HG03039 (cell line): Measurements from ENCODE around the gene TSEN54.
A peak's percentile ranks its signal among the peaks of the same experiment; 100 is the strongest.
"Not testable (repeated sequence)": the region's sequence is repeated elsewhere in the genome, so short reads cannot be mapped to it uniquely, and the experiment has no call there.

Source experiments
- ATAC-seq: cut with Tn5 transposase; IDR thresholded peaks from one replicate; pipeline ENCODE4 v1.9.1; 2021; ENCODE audit warnings: mild to moderate bottlenecking, moderate library complexity; ENCODE audit not compliant: unreplicated experiment

Gene TSEN54

DNA sequence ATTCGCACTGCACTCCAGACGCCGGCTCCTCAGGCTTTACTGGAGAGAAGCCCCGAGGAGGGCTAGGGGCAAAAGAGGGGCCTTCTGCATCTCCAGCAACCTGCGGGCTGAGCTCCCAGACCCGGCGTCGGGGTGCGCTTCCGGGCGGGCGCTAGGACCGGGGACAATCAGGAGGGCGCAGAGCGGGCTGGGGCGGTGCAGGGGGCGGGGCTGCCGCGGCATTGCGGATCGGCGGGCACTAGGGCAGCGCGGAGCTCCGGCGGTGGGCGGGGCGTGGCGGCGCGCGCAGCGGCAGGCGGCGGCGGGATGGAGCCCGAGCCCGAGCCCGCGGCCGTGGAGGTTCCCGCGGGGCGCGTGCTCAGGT lies at the start of gene TSEN54:
TSEN54 (plus strand) TSS at position 274 of the 364 bp plus-strand sequence; CDS start at position 307, 33 bp downstream.
- ATAC-seq, result peak; percentile 68

GRCh38 chr17:75468291-75468754 lies 48.0 kb upstream of the TSEN54 start:
- no peak for ATAC-seq

DNA sequence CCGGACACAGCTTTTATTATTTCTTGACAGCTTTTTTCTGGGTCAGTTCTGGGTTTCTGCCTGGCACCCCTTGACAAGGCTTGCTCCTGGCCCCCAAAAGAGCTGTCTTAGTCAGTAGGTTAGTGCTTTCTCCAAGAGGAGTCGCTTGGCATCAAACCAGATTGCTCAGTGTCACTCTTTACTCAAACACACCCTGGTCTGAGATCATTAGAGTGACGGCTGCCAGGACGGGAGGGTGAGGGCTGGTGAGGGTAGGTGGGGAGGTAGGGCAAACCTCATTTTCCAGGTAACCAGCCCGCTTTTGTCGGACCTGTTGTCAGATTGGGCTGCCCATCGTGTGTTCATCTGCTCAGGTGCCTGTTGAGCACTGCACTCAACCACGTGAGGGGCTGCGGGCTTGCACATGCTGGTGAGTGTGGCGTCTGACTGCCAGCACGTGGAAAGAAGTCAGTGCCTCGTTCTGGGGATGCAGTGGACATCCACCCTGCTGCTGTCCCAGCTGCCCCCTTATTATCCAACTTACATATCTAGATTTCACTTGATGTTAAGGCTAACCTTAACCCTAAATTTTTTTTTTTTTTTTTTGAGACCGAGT lies 47.5 kb upstream of the TSEN54 start:
- ATAC-seq, result no peak

GRCh38 chr17:75471207-75471606 lies 45.1 kb upstream of the TSEN54 start:
- ATAC-seq, result no peak

GRCh38 chr17:75472119-75472518 lies 44.2 kb upstream of the TSEN54 start:
- no peak for ATAC-seq

DNA sequence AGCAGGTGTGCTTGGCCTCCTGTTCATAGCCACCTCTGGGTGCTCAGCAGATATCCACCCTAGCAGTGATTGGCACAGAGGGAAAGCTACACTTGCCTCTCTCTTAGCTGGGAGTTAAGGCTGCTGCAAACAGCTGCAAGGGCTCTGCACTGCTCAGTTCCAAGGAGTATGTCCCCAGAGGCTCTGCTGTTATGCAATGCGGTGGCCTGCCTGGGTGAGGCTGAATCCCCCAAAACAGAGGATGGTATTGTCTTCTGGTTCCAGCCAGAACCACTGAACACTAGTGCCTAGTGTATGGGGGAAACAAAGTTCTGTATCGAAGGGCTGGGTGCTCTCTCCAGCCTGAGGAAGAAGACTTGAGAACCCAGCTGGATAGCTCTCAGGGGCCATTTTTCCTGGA lies 43.1 kb upstream of the TSEN54 start:
- ATAC-seq, result no peak

DNA sequence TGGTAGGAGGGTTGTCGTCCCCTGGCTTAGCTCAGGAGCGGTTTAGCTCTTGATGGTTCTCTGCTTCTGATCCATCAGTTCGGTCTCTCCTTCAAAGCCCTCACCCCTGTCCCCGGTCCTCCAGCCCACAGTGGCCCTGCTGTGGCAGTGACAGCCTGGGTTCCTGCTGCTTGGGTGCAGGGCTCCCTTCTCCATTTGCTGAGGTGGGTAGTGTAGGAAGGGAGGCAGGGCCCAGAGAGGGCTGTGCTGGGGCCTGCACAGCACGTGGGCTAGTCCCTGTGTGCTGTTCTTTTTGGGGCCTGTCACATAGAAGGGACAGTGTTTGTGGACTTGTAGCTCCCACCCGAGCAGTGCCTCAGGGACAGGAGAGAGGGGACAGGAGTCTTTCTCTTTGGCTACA lies 41.6 kb upstream of the TSEN54 start:
- no peak for ATAC-seq

GRCh38 chr17:75475144-75475835 lies 41.0 kb upstream of the TSEN54 start:
- no peak for ATAC-seq

DNA sequence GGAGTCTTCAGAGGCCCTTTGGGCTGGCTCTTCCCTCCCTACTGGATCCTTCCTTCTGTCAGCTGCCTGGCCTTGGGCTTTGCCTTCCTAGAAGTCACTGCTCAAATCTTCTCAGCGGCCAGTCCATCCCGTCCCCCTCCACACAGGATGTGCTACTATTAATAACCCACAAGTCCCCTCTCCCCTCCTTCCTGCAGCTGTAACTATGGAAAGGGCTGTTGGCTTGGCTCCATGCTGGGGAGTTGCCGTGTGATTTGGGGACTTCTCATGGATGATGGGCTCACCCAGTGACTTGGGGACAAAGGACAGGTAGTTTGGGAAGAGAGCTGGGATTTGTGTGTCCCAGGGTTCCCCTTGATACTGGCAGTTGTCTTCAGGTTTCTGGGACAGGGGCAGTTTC lies 40.5 kb upstream of the TSEN54 start:
- no peak for ATAC-seq

DNA sequence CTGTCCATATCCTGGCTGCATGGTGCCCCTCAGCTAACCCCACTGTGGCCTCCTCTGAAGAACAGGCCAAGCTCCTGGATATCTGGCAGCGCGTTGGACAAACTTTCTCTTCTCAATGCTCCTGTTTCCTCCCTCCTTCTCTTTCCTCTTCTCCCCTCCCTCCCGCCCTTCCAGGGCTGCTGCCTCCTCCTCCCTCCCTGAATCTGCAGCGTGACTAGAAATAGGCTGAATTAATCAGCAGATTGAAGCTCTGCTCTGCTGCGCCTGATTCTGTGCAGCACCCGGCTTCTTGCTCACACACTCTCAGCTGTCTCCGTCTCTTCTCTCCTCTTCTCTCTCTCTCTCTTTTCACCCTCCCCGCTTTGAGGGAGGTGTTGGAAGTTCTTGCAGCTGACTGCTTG lies 40.1 kb upstream of the TSEN54 start:
- no peak for ATAC-seq

DNA sequence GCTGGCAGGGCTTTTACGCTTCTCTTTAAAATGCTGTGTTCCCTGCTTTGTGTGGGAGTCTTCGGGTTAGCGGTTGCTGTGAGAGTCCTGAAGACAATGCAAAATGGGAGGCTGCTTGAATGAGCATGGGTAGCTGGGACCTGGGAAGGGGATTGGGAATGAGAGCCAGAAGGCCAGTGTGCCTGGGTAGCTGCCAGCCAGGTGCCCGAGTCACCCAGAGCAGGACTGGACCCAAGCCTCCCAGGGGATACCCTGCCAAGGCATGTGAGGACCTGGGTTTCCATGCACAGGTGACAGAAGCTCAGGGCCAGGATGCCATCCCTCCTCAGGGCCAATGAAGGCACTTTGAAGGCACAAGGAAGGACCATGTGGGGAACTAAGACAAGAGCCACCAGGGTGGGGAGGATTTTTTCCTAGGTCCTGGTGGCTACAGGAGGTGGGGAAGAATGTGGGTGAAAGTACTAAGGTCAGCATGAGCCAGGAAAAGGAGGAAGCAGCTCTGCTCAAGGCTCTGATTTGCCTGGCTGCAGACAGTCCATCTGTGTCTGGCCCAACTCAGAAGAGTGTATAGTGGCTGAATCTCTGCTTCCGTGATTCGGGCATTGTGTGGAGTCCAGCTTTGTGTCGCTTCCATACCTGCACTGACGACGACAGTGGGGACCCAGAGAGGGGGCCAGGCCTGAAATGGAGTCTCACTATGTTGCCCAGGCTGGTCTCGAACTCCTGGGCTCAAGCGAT lies 39.4 kb upstream of the TSEN54 start:
- ATAC-seq, result no peak

DNA sequence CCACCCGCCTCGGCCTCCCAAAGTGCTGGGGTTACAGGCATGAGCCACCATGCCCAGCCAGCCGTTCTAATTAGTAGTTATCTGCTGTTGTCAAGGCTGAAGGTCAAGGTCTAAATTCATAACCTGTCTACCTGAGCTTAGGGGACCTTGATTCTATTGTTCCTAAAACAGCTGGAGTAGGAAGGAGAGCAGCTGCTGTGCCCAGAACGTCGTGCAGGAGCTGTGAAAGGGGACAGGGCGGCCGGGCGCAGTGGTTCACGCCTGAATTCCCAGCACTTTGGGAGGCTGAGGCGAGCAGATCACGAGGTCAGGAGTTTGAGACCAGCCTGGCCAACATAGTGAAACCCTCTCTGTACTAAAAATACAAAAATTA lies 38.9 kb upstream of the TSEN54 start:
- not testable (repeated sequence) for ATAC-seq

DNA sequence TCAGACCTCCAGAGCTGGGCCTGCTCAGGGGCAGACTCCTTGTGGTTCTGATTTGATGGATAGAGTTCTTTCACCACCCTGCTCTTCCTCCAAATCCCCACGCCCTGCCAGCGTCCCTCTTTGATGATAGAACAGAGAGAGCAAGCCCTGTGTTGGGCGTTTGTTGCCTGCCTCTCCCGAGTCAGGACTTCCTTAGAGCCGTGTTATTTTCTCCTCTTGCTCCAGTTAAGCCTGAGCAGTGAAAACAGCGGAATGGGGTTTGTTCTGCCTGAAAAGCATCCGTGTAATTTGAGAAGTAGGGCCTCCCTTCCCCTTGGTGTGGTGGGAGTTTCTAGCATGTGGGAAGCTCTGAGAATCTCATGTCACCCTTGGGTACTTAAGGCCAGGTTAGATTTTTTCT lies 37.8 kb upstream of the TSEN54 start:
- ATAC-seq, result no peak

GRCh38 chr17:75480281-75480680 lies 36.0 kb upstream of the TSEN54 start:
- ATAC-seq, result no peak

DNA sequence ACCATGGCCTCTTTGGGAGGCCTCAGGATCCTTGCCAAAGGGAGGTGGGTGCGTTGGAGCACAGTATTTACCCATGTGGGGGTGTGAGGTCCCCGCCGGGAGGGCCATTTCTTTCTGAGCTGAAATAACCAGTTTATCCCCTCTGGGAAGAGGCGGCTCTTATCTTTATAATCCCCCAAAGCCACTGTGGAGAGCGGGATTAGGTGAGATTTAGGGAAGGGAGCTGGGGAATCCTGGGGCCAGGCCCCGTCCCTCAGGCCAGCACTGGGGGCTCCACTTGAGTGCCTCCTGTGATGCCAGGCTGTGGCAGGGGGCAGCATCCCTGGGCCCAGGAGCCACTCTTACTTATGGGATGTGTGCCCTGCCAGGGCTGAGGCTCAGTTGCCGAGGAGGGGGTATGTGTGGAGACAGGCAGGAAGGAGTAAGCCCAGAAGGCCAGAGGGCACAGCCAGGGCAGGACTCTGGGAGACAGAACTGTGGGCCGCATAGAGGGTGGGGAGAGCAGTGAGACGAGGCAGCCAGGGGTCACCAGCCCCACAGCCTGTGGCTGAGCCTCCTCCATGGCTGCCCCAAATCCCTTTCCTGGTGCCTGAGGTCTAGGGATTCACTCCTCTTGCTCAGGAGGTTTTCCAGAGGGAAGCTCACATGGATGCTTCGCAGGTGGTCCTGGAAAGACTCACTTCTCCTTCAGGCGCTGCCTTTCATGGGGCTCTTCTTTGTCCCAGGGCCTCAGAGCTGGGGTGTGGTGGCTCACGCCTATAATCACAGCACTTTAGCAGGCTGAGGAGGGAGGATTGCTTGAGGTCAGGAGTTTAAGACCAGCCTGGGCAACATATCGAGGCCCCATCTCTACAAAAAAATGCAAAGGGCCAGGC lies 34.9 kb upstream of the TSEN54 start:
- no peak for ATAC-seq

GRCh38 chr17:75482098-75482942 lies 34.0 kb upstream of the TSEN54 start:
- ATAC-seq, result no peak

DNA sequence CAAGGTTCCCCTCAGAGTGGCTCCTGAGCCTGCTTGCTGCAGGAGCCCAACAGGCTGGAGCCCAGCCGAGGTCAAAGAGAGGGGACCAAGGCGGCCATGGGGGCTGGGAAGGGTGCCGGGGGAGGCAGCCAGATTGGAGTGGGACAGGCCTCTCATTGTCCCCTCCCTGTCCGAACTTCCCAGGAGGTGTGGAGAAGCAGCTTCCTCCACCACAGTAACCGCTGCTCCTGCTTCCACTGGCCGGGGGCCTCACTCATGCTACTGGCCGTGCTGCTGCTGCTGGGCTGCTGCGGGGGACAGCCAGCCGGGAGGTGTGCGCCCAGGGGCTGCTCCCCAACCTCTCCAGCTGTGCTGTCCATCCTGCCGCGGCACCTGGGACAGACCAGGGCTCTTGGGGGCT lies 30.6 kb upstream of the TSEN54 start:
- ATAC-seq, result no peak

- no peak for ATAC-seq
Measured at GRCh38 chr17:75486151-75486550, 30.2 kb upstream of the TSEN54 start.

- no peak for ATAC-seq
Measured at GRCh38 chr17:75486951-75487350, 29.4 kb upstream of the TSEN54 start.

- no peak for ATAC-seq
Measured at GRCh38 chr17:75487351-75488070, 28.8 kb upstream of the TSEN54 start.
